SK-N-SH (cell line): ENCODE results near the gene TOPBP1.

Source experiments
- CTCF ChIP-seq: fragments of 200-600 bp; sonication (generic); IDR thresholded peaks from 2 replicates; pipeline ENCODE4 v1.6.1; 2017; ENCODE audit warnings: antibody characterized with exemption, mild to moderate bottlenecking, moderate library complexity
- FOSL2 ChIP-seq: IDR thresholded peaks from 2 replicates; pipeline ENCODE4 v1.4.0; 2012; ENCODE audit warnings: low read depth, mild to moderate bottlenecking, moderate library complexity, borderline replicate concordance
- FOXM1 ChIP-seq: IDR thresholded peaks from 2 replicates; pipeline ENCODE4 v1.4.0; 2012; ENCODE audit warnings: low read depth, mild to moderate bottlenecking
- GABPA ChIP-seq: IDR thresholded peaks from 2 replicates; pipeline ENCODE4 v1.4.0; 2012; ENCODE audit warnings: low read depth, mild to moderate bottlenecking
- MXI1 ChIP-seq: IDR thresholded peaks from 2 replicates; pipeline ENCODE4 v1.6.1; 2012; ENCODE audit warnings: mild to moderate bottlenecking, low read depth, low read length, improper control_type of control experiment
- NFIC ChIP-seq: IDR thresholded peaks from 2 replicates; pipeline ENCODE4 v1.4.0; 2012; ENCODE audit warnings: borderline replicate concordance
- POLR2AphosphoS5 ChIP-seq: IDR thresholded peaks from 2 replicates; pipeline ENCODE4 v1.6.1; 2012; ENCODE audit warnings: low read depth, low read length
- RAD21 ChIP-seq: IDR thresholded peaks from 2 replicates; pipeline ENCODE4 v1.6.1; 2012; ENCODE audit warnings: mild to moderate bottlenecking, low read length
- RCOR1 ChIP-seq: fragments of 150-350 bp; IDR thresholded peaks from 2 replicates; pipeline ENCODE4 v1.6.1; 2017; ENCODE audit warnings: antibody characterized with exemption, low read length
- YY1 ChIP-seq: IDR thresholded peaks from 2 replicates; pipeline ENCODE4 v1.4.0; 2012; ENCODE audit warnings: low read depth, mild to moderate bottlenecking
- TF ChIP-seq, protein P1 (sequence below): IDR thresholded peaks from 2 replicates; pipeline ENCODE4 v1.6.1; 2012; ENCODE audit warnings: mild to moderate bottlenecking, low read depth, low read length, moderate library complexity
- TF ChIP-seq, protein P2 (sequence below): IDR thresholded peaks from 2 replicates; pipeline ENCODE4 v1.4.0; 2012; ENCODE audit warnings: low read depth, borderline replicate concordance
- TF ChIP-seq, protein P3 (sequence below): IDR thresholded peaks from 2 replicates; pipeline ENCODE4 v1.4.0; 2012; ENCODE audit warnings: low read depth

DNA sequence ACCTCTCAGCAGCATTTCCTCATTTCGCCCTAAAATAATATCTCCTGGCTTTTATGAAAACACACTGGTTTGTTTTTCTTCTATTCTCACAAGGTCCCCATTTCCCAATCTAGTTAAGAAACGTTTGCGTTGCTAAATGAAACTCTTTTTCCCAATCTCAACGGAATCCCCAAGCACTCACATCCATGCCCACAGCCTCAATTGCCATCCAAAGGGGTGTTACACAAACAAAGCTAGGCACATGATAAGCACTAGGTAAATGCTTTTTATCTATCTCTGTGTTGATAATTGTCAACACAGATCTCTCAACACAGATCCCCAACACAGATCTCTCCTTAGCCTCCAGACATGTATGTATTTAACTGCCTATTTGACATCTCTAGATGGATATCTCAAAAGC, 49.3 kb upstream of the TOPBP1 start:
- TF ChIP-seq, protein P1, sequence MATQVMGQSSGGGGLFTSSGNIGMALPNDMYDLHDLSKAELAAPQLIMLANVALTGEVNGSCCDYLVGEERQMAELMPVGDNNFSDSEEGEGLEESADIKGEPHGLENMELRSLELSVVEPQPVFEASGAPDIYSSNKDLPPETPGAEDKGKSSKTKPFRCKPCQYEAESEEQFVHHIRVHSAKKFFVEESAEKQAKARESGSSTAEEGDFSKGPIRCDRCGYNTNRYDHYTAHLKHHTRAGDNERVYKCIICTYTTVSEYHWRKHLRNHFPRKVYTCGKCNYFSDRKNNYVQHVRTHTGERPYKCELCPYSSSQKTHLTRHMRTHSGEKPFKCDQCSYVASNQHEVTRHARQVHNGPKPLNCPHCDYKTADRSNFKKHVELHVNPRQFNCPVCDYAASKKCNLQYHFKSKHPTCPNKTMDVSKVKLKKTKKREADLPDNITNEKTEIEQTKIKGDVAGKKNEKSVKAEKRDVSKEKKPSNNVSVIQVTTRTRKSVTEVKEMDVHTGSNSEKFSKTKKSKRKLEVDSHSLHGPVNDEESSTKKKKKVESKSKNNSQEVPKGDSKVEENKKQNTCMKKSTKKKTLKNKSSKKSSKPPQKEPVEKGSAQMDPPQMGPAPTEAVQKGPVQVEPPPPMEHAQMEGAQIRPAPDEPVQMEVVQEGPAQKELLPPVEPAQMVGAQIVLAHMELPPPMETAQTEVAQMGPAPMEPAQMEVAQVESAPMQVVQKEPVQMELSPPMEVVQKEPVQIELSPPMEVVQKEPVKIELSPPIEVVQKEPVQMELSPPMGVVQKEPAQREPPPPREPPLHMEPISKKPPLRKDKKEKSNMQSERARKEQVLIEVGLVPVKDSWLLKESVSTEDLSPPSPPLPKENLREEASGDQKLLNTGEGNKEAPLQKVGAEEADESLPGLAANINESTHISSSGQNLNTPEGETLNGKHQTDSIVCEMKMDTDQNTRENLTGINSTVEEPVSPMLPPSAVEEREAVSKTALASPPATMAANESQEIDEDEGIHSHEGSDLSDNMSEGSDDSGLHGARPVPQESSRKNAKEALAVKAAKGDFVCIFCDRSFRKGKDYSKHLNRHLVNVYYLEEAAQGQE = no peak
- TF ChIP-seq MXI1 = no peak
- TF ChIP-seq, protein P2, sequence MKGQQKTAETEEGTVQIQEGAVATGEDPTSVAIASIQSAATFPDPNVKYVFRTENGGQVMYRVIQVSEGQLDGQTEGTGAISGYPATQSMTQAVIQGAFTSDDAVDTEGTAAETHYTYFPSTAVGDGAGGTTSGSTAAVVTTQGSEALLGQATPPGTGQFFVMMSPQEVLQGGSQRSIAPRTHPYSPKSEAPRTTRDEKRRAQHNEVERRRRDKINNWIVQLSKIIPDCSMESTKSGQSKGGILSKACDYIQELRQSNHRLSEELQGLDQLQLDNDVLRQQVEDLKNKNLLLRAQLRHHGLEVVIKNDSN = no peak
- TF ChIP-seq GABPA = no peak
- TF ChIP-seq CTCF = no peak
- no peak for TF ChIP-seq FOSL2
- TF ChIP-seq NFIC = no peak
- TF ChIP-seq YY1 = no peak
- TF ChIP-seq RAD21 = no peak
- TF ChIP-seq, protein P3, sequence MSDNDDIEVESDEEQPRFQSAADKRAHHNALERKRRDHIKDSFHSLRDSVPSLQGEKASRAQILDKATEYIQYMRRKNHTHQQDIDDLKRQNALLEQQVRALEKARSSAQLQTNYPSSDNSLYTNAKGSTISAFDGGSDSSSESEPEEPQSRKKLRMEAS = no peak
- no peak for TF ChIP-seq RCOR1
- no peak for TF ChIP-seq POLR2AphosphoS5
- no peak for TF ChIP-seq FOXM1
